H9 (cell line): ENCODE results near the gene LRRC61. TPM values are rescaled to one million over a fixed set of nuclear protein-coding genes. Genes with fewer than 3 reads are reported as not detected.
A peak's percentile ranks its signal among the peaks of the same experiment; 100 is the strongest.

Source experiments
- DNase-seq: peaks from one replicate; pipeline ENCODE4 v3.0.0-alpha.2; 2017
- H2AFZ ChIP-seq: one replicate; pipeline ENCODE4 v1.6.1; 2013; ENCODE audit warnings: mild to moderate bottlenecking, low read length, control low read depth, moderate library complexity
- H2AK5ac ChIP-seq: 2 replicates; pipeline ENCODE4 v1.6.1; 2013; ENCODE audit warnings: low read length, control low read depth, mixed read lengths; ENCODE audit not compliant: insufficient read length
- H2BK120ac ChIP-seq: one replicate; pipeline ENCODE4 v1.6.1; 2013; ENCODE audit warnings: low read depth, mild to moderate bottlenecking, low read length, control low read depth, inconsistent platforms; ENCODE audit not compliant: poor library complexity, severe bottlenecking
- H2BK12ac ChIP-seq: 2 replicates; pipeline ENCODE4 v1.6.1; 2013; ENCODE audit warnings: low read length, control low read depth, mixed read lengths, low read depth; ENCODE audit not compliant: insufficient read length
- H2BK15ac ChIP-seq: 2 replicates; pipeline ENCODE4 v1.6.1; 2013; ENCODE audit warnings: low read depth, low read length, control low read depth
- H2BK20ac ChIP-seq: one replicate; pipeline ENCODE4 v1.6.1; 2013; ENCODE audit warnings: low read depth, mild to moderate bottlenecking, low read length, control low read depth, inconsistent platforms; ENCODE audit not compliant: poor library complexity, severe bottlenecking
- H2BK5ac ChIP-seq: 2 replicates; pipeline ENCODE4 v1.6.1; 2013; ENCODE audit warnings: low read length, control low read depth, mixed read lengths; ENCODE audit not compliant: insufficient read length
- H3K14ac ChIP-seq: 2 replicates; pipeline ENCODE4 v1.6.1; 2013; ENCODE audit warnings: low read length, control low read depth; ENCODE audit not compliant: insufficient read depth
- H3K18ac ChIP-seq: 2 replicates; pipeline ENCODE4 v1.6.1; 2013; ENCODE audit warnings: low read depth, mild to moderate bottlenecking, mixed read lengths, low read length, control low read depth; ENCODE audit not compliant: insufficient read length
- H3K23ac ChIP-seq: 2 replicates; pipeline ENCODE4 v1.6.1; 2013; ENCODE audit warnings: low read length, control low read depth, mixed read lengths, low read depth; ENCODE audit not compliant: insufficient read length
- H3K23me2 ChIP-seq: 2 replicates; pipeline ENCODE4 v1.6.1; 2013; ENCODE audit warnings: low read depth, mild to moderate bottlenecking, mixed read lengths, low read length, control low read depth; ENCODE audit not compliant: insufficient read length, poor library complexity, severe bottlenecking
- H3K27ac ChIP-seq: 2 replicates; pipeline ENCODE4 v1.5.1; 2013; ENCODE audit warnings: low read length, control low read depth, mixed read lengths, low read depth; ENCODE audit not compliant: insufficient read length
- H3K27me3 ChIP-seq: 2 replicates; pipeline ENCODE4 v1.6.1; 2013; ENCODE audit warnings: low read length, control low read depth, inconsistent platforms; ENCODE audit not compliant: insufficient read depth
- H3K4ac ChIP-seq: 2 replicates; pipeline ENCODE4 v1.6.1; 2013; ENCODE audit warnings: low read depth, mild to moderate bottlenecking, control low read depth, inconsistent platforms, low read length, moderate library complexity
- H3K4me1 ChIP-seq: 2 replicates; pipeline ENCODE4 v1.6.1; 2013; ENCODE audit warnings: low read length, control low read depth, inconsistent platforms; ENCODE audit not compliant: insufficient read depth
- H3K4me2 ChIP-seq: 2 replicates; pipeline ENCODE4 v1.6.1; 2013; ENCODE audit warnings: low read length, control low read depth, mixed read lengths; ENCODE audit not compliant: insufficient read length, insufficient read depth
- H3K56ac ChIP-seq: 2 replicates; pipeline ENCODE4 v1.6.1; 2013; ENCODE audit warnings: low read depth, mild to moderate bottlenecking, mixed read lengths, low read length, control low read depth; ENCODE audit not compliant: insufficient read length
- H3K79me1 ChIP-seq: 2 replicates; pipeline ENCODE4 v1.6.1; 2013; ENCODE audit warnings: low read depth, mild to moderate bottlenecking, moderate library complexity, low read length, control low read depth, inconsistent platforms; ENCODE audit not compliant: insufficient read depth, poor library complexity, severe bottlenecking
- H3K79me2 ChIP-seq: 2 replicates; pipeline ENCODE4 v1.6.1; 2013; ENCODE audit warnings: low read length, control low read depth, inconsistent platforms; ENCODE audit not compliant: insufficient read depth
- H3K9ac ChIP-seq: 2 replicates; pipeline ENCODE4 v1.6.1; 2013; ENCODE audit warnings: low read length, control low read depth, mixed read lengths; ENCODE audit not compliant: insufficient read length; ENCODE audit errors: extremely low read depth
- H3K9me3 ChIP-seq: one replicate; pipeline ENCODE4 v1.6.1; 2013; ENCODE audit warnings: low read depth, low read length, inconsistent platforms; ENCODE audit not compliant: control insufficient read depth
- H3T11ph ChIP-seq: one replicate; pipeline ENCODE4 v1.6.1; 2013; ENCODE audit warnings: mild to moderate bottlenecking, low read length, control low read depth, inconsistent platforms
- H4K20me1 ChIP-seq: one replicate; pipeline ENCODE4 v1.6.1; 2013; ENCODE audit not compliant: control insufficient read depth, insufficient read length, insufficient read depth
- H4K5ac ChIP-seq: 2 replicates; pipeline ENCODE4 v1.6.1; 2013; ENCODE audit warnings: low read depth, mild to moderate bottlenecking, mixed read lengths, low read length, control low read depth; ENCODE audit not compliant: insufficient read length
- H4K8ac ChIP-seq: replicated peaks from 2 replicates; pipeline ENCODE4 v1.6.1; 2013; ENCODE audit warnings: low read length, control low read depth, mixed read lengths, low read depth; ENCODE audit not compliant: insufficient read length
- H4K91ac ChIP-seq: 2 replicates; pipeline ENCODE4 v1.6.1; 2013; ENCODE audit warnings: low read depth, mild to moderate bottlenecking, moderate library complexity, mixed read lengths, low read length, control low read depth; ENCODE audit not compliant: insufficient read length
- H3K27ac Mint-ChIP-seq, 3 experiments: 2 replicates in 2 of 3; 3 replicates in 1 of 3; pipeline ENCODE4 v1.8.0; 2020 to 2021; ENCODE audit warnings: mixed read lengths in 3 of 3, mild to moderate bottlenecking in 1 of 3, moderate library complexity in 1 of 3
- H3K27me3 Mint-ChIP-seq: 2 replicates; pipeline ENCODE4 v1.8.0; 2021; ENCODE audit warnings: low read depth, mild to moderate bottlenecking, moderate library complexity, mixed read lengths
- H3K36me3 Mint-ChIP-seq, 3 experiments: 2 replicates in 2 of 3; 3 replicates in 1 of 3; pipeline ENCODE4 v1.8.0; 2020 to 2021; ENCODE audit warnings: low read depth in 3 of 3, mixed read lengths in 3 of 3; ENCODE audit not compliant: insufficient read depth in 1 of 3
- H3K4me1 Mint-ChIP-seq, 2 experiments: 2 replicates each; pipeline ENCODE4 v1.8.0; 2020; ENCODE audit warnings: mixed read lengths in 2 of 2
- H3K4me3 Mint-ChIP-seq, 2 experiments: 2 replicates in 1 of 2; 3 replicates in 1 of 2; pipeline ENCODE4 v1.8.0; 2020 to 2021; ENCODE audit warnings: mild to moderate bottlenecking in 2 of 2, mixed read lengths in 2 of 2, moderate library complexity in 1 of 2
- H3K9me3 Mint-ChIP-seq, 2 experiments: 2 replicates in 1 of 2; 3 replicates in 1 of 2; pipeline ENCODE4 v1.8.0; 2020; ENCODE audit warnings: mild to moderate bottlenecking in 2 of 2, mixed read lengths in 2 of 2, moderate library complexity in 1 of 2
- CTCF ChIP-seq: fragments of 200-600 bp; sonication (generic); conservative IDR thresholded peaks from 3 replicates; pipeline ENCODE4 v1.8.0; 2021; ENCODE audit warnings: antibody characterized with exemption, mild to moderate bottlenecking
- WGBS: extraction: QIAGEN DNeasy Blood & Tissue Kit; methylation state at CpG from one replicate; pipeline ENCODE4 v1.1.7; 2013; ENCODE audit warnings: missing lambda C conversion rate, low lambda C conversion rate, mixed read lengths; ENCODE audit not compliant: insufficient read length; ENCODE audit errors: extremely low coverage; 5-methylcytosine and 5-hydroxymethylcytosine counted together
- total RNA-seq: library from RNA; stranded (reverse); gene quantifications from 2 replicates; pipeline ENCODE4 v1.2.1, GENCODE V29; 2021

LRRC61 gene
- total RNA-seq, 1 experiment from 2014 or later = 24.4 TPM

- no peak overlapping the region for H2BK120ac ChIP-seq
- no peaks in the 10 kb centered on the region for H3K27me3 ChIP-seq
- peaks cover 9% of the 10 kb centered on the region; the same call in 1 of the 2 replicates for H3K79me2 ChIP-seq
- H3K27ac ChIP-seq = no peak overlapping the region
- no peak overlapping the region for H2BK15ac ChIP-seq
- H3K9me3 Mint-ChIP-seq = no peaks in the 10 kb centered on the region
- H3K18ac ChIP-seq = no peak overlapping the region
- peak overlapping the region; percentile 79 to 97 (median 80) for H3K27ac Mint-ChIP-seq
- no peaks in the 10 kb centered on the region for H3K9me3 ChIP-seq
- H3T11ph ChIP-seq = no peak overlapping the region
- H4K91ac ChIP-seq = no peak overlapping the region
- no peak for TF ChIP-seq CTCF
- no peak overlapping the region for H2BK5ac ChIP-seq
- H3K27me3 Mint-ChIP-seq = no peaks in the 10 kb centered on the region
- no peak for DNase-seq
- H3K56ac ChIP-seq = no peak overlapping the region
- H3K36me3 Mint-ChIP-seq = peaks cover 5 to 10% (median 10%) of the 10 kb centered on the region in 3 experiments; a peak in 6 of 7 replicates
- H3K4me1 ChIP-seq = peaks cover 22% of the 10 kb centered on the region
- no peak overlapping the region for H2BK12ac ChIP-seq
- H3K4me1 Mint-ChIP-seq = peaks cover 76 to 84% of the 10 kb centered on the region in 2 experiments
- H3K23ac ChIP-seq = no peak overlapping the region
- H4K20me1 ChIP-seq = no peaks in the 10 kb centered on the region
- WGBS = no CpG with 5 or more reads among the region's 11 CpGs
- H2AFZ ChIP-seq = no peak overlapping the region
- H4K5ac ChIP-seq = no peak overlapping the region
- no peak overlapping the region; the same call in 1 of the 2 replicates for H3K14ac ChIP-seq
- H3K4me3 Mint-ChIP-seq = peak overlapping the region; percentile 87 to 95
- H3K9ac ChIP-seq = peak overlapping the region; percentile 28
- no peak overlapping the region for H4K8ac ChIP-seq
- no peak overlapping the region for H2BK20ac ChIP-seq
- H2AK5ac ChIP-seq = no peak overlapping the region
- H3K4me2 ChIP-seq = peak overlapping the region; percentile 83
- peaks cover 11% of the 10 kb centered on the region for H3K23me2 ChIP-seq
- H3K79me1 ChIP-seq = no peaks in the 10 kb centered on the region
- H3K4ac ChIP-seq = no peak overlapping the region
Measured at GRCh38 chr7:150380463-150380862, 57.3 kb downstream of the LRRC61 start.
